Jurkat, Clone E6-1 (cell line): Measurements from ENCODE around the gene NGB.
"Not testable (repeated sequence)": the region's sequence is repeated elsewhere in the genome, so short reads cannot be mapped to it uniquely, and the experiment has no call there.

ENCODE experiments used
- DNase-seq: peaks from one replicate; pipeline ENCODE4 v3.0.0-alpha.2; 2011; ENCODE audit warnings: low read depth, low spot score
- H3K4me3 ChIP-seq: 2 replicates; pipeline ENCODE4 v1.5.1; 2011; ENCODE audit warnings: mild to moderate bottlenecking, low read length, control low read depth, moderate library complexity

Gene NGB

GRCh38 chr14:77301103-77301502 is 30.1 kb upstream of the NGB start:
- no peak overlapping the region for H3K4me3 ChIP-seq
- DNase-seq, result peak; percentile 38

- no peak overlapping the region for H3K4me3 ChIP-seq
- DNase-seq, result no peak
Observed at GRCh38 chr14:77299771-77300170, 28.8 kb upstream of the NGB start.

GRCh38 chr14:77296906-77297305 is 25.9 kb upstream of the NGB start:
- no peak overlapping the region for H3K4me3 ChIP-seq
- no peak for DNase-seq

GRCh38 chr14:77296155-77296554 is 25.1 kb upstream of the NGB start:
- no peak for DNase-seq
- H3K4me3 ChIP-seq, result no peak overlapping the region

- no peak for DNase-seq
- no peak overlapping the region for H3K4me3 ChIP-seq
Observed at GRCh38 chr14:77290705-77291104, 19.7 kb upstream of the NGB start.

GRCh38 chr14:77286576-77286975 is 15.6 kb upstream of the NGB start:
- no peak overlapping the region for H3K4me3 ChIP-seq
- DNase-seq, result no peak

GRCh38 chr14:77284466-77284865 is 13.5 kb upstream of the NGB start:
- DNase-seq, result no peak
- no peak overlapping the region for H3K4me3 ChIP-seq

GRCh38 chr14:77284066-77284465 is 13.1 kb upstream of the NGB start:
- no peak overlapping the region for H3K4me3 ChIP-seq
- DNase-seq, result no peak

- DNase-seq, result no peak
Observed at GRCh38 chr14:77281852-77282410, 10.9 kb upstream of the NGB start.

GRCh38 chr14:77280921-77281320 is 9.9 kb upstream of the NGB start:
- DNase-seq, H3K4me3 ChIP-seq: not testable (repeated sequence)

More at GRCh38 chr14:77281852-77282410, 10.9 kb upstream of the NGB start:
- no peak overlapping the region for H3K4me3 ChIP-seq

- DNase-seq, result no peak
- no peak overlapping the region for H3K4me3 ChIP-seq
Observed at GRCh38 chr14:77279719-77280118, 8.7 kb upstream of the NGB start.

- H3K4me3 ChIP-seq, result no peak overlapping the region
- DNase-seq, result no peak
Observed at GRCh38 chr14:77278461-77279230, 7.6 kb upstream of the NGB start.

- DNase-seq, result no peak
- H3K4me3 ChIP-seq, result no peak overlapping the region
Observed at GRCh38 chr14:77276959-77277358, 6.0 kb upstream of the NGB start.

GRCh38 chr14:77276295-77276935 is 5.4 kb upstream of the NGB start:
- H3K4me3 ChIP-seq, result no peak overlapping the region

GRCh38 chr14:77275601-77276017 is 4.6 kb upstream of the NGB start:
- DNase-seq, result no peak
- no peak overlapping the region for H3K4me3 ChIP-seq

More at GRCh38 chr14:77276295-77276935, 5.4 kb upstream of the NGB start:
- DNase-seq, result no peak

GRCh38 chr14:77275041-77275580 is 4.1 kb upstream of the NGB start:
- no peak for DNase-seq
- H3K4me3 ChIP-seq, result no peak overlapping the region

GRCh38 chr14:77273796-77274195 is 2.8 kb upstream of the NGB start:
- DNase-seq, result no peak
- H3K4me3 ChIP-seq, result no peak overlapping the region

- DNase-seq, result no peak
Observed at GRCh38 chr14:77272261-77272660, 1.3 kb upstream of the NGB start.

GRCh38 chr14:77270361-77271112 is 469 bp downstream of the NGB start:
- no peak for DNase-seq
- H3K4me3 ChIP-seq, result no peak overlapping the region

More at GRCh38 chr14:77272261-77272660, 1.3 kb upstream of the NGB start:
- H3K4me3 ChIP-seq, result no peak overlapping the region
